ENCODE measurements around the gene SFT2D3. TPM values are rescaled to one million over a fixed set of nuclear protein-coding genes. Genes with fewer than 3 reads are reported as not detected.
A peak's percentile ranks its signal among the peaks of the same experiment; 100 is the strongest.

SFT2D3 gene
- total and polyA plus RNA-seq, 9 of the 15 experiments (the other 6 are each of a cell fraction or from before 2014, with no cell fraction given): 7.5 to 9.9 (median 8.9) TPM; not detected in 2

DNA sequence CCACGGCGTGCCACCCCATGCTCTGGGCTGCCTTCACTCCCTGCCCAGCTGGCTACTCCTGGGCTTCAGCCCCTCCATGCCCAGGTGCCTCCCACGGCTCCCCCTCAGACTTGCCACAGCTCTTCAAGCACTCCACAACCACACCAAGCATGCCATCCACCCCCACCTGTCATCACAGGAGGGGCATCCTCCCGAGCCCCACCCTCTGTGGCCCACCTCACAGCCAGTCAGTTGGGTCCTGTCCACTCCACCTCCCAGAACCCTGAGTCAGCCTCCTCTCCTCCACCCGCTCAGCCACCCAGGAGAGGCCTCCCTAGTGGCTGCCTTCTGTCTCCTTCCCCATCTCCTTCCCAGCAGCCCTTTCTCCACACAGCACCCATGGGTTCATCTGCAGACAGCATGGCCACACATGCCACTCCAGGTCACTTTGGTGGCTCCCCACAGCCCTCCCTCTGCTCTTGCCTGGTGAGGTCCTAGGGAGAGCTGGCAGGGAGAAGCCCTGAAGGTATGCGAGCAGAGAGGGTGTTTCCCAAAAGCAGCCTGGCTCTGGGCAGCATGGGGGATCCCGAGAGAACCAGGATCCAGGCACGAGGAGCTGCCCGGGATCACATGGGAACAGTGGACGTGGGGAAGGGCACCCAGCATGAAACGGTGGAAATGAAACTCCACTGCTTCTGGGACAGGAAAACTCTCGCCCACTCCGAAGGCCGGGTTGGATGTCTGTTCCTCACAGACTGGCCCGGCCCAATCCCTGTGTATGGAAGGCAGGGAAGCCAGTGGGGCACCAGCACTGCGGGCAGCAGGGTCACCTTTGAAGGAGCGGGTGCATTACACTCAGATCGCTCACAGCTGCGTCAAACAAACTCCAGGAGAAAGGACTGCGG lies 28.7 kb upstream of the SFT2D3 start:
- H3K4me2 ChIP-seq (ENCODE audit: insufficient read depth, low read length): no peak overlapping the region
- peaks cover 0 to 17% of the 10 kb centered on the region in 2 experiments; a peak in 2 of 5 replicates for H3K4me1 ChIP-seq (replicated peaks in 1 of 2; ENCODE audit: control insufficient read depth in 2 of 2, insufficient read depth in 2 of 2, low read length in 2 of 2)
- H3K27me3 ChIP-seq (ENCODE audit: control insufficient read depth in 2 of 2, insufficient read depth in 2 of 2, low read length in 2 of 2): peaks cover 57 to 66% of the 10 kb centered on the region in 2 experiments
- no peaks in the 10 kb centered on the region for H3K36me3 ChIP-seq (ENCODE audit: control insufficient read depth, insufficient read depth, low read length)
- ChIA-PET POLR2A (no interaction called here), CTCF (ENCODE audit: low intra/inter-chr PET ratio) (no interaction called here)
- intact Hi-C loops (cut with micrococcal nuclease): no loop called here
- no peak overlapping the region for H2AFZ ChIP-seq (ENCODE audit: low read depth, low read length)
- H3K27ac ChIP-seq (ENCODE audit: extremely low read depth, low read depth, low read length): no peak overlapping the region
- ATAC-seq (peak; percentile 26; the same call in 2 of the 3 replicates), DNase-seq (ENCODE audit: extremely low read depth in 1 of 4, low spot score in 3 of 4) (no peak), FAIRE-seq (no peak)
- peaks cover 3% of the 10 kb centered on the region for H3K9me1 ChIP-seq (ENCODE audit: control insufficient read depth, insufficient read depth, low read length)
- 0 out of 2 replicates have a peak, but pooled peaks cover 7% of the 10 kb centered on the region for H4K20me1 ChIP-seq (replicated peaks; ENCODE audit: control insufficient read depth, insufficient read depth, low read length)
- H3K9me3 ChIP-seq (replicated peaks; ENCODE audit: control insufficient read depth, insufficient read depth, low read depth, low read length): no peaks in the 10 kb centered on the region
- H3K4me3 ChIP-seq: no peak overlapping the region
- WGBS (ENCODE audit: insufficient coverage, low coverage, missing lambda C conversion rate): 1% methylated on average over 18 of the region's 20 CpGs
- BruUV-seq (replicated peaks): no TSS peak
- no peak overlapping the region; a peak in 1 of 4 replicates for H3K9ac ChIP-seq (ENCODE audit: insufficient read depth in 1 of 2, low read depth in 2 of 2, low read length in 2 of 2)
- no peaks in the 10 kb centered on the region for H3K79me2 ChIP-seq (ENCODE audit: control insufficient read depth, insufficient read depth, low read length)
- in situ Hi-C loops (cut with MboI): no loop called here
- TF ChIP-seq CREB3L1 (IDR thresholded peaks at IDR 0.05; ENCODE audit: borderline replicate concordance, low read depth): no peak
- TF ChIP-seq PML (IDR thresholded peaks at IDR 0.05; ENCODE audit: low read length): no peak
- TF ChIP-seq CGGBP1 (CRISPR knock-in tag; IDR thresholded peaks at IDR 0.05): no peak
- TF ChIP-seq, protein P1, sequence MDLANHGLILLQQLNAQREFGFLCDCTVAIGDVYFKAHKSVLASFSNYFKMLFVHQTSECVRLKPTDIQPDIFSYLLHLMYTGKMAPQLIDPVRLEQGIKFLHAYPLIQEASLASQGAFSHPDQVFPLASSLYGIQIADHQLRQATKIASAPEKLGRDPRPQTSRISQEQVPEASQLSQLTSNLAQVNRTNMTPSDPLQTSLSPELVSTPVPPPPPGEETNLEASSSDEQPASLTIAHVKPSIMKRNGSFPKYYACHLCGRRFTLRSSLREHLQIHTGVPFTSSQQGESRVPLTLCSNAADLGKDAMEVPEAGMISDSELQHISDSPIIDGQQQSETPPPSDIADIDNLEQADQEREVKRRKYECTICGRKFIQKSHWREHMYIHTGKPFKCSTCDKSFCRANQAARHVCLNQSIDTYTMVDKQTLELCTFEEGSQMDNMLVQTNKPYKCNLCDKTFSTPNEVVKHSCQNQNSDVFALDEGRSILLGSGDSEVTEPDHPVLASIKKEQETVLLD (IDR thresholded peaks at IDR 0.05): no peak
- TF ChIP-seq ZNF655 (CRISPR knock-in tag; IDR thresholded peaks at IDR 0.05): no peak
- no peak for TF ChIP-seq GATAD2A (IDR thresholded peaks at IDR 0.05)
- TF ChIP-seq ZNF324 (CRISPR knock-in tag; IDR thresholded peaks at IDR 0.05): no peak
- TF ChIP-seq PHB2 (IDR thresholded peaks at IDR 0.05; ENCODE audit: low read depth): no peak
- no peak for TF ChIP-seq NFIC (IDR thresholded peaks at IDR 0.05)
- no peak for TF ChIP-seq CREM (IDR thresholded peaks at IDR 0.05; ENCODE audit: low read depth)
- no peak for TF ChIP-seq SOX6 (IDR thresholded peaks at IDR 0.05)
- TF ChIP-seq SMARCC2 (IDR thresholded peaks at IDR 0.05; ENCODE audit: low read depth): no peak
- no peak for TF ChIP-seq SFPQ (IDR thresholded peaks at IDR 0.05; ENCODE audit: low read depth, low read length)
- no peak for TF ChIP-seq ZZZ3 (IDR thresholded peaks at IDR 0.05)

Data from K562 (cell line).